ENCODE results near the gene ZNF148. TPM values are rescaled to one million over a fixed set of nuclear protein-coding genes. Genes with fewer than 3 reads are reported as not detected.

ZNF148 gene
- total RNA-seq, 1 experiment from 2014 or later = 19.7 TPM

DNA sequence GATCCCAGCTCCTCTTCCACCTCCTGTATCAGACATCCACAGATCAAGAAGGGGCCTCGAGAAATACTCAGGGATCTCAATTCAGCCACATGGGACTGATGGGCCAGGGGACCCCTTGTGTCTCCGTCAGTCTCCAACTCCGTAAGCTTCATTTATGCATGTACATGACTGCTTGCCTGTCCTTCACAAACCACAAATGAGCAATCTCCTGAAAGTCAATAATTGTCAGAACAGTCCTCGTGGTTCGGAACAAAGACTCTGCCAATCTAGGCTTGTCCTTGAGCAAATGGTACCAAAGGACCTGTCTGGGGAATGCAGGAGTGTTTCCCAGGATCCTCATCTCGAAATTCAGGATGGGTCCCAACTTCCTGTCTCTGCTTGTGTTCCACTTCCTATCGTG, 183.4 kb downstream of the ZNF148 start:
- ChIA-PET POLR2A (interaction anchor here (0.6 kb wide), 1 partner anchor 38 kb away, joined by 3 read pairs; no protein-coding TSS in a partner anchor), CTCF (interaction anchor here (0.6 to 2.3 kb wide), 9 partner anchors 10 to 235 kb away, joined by 3 to 13 read pairs (median 4); no protein-coding TSS in a partner anchor)
- peaks cover 28% of the 10 kb centered on the region for H3K36me3 Mint-ChIP-seq
- H3K27ac Mint-ChIP-seq = peak overlapping the region; percentile 96
- peaks cover 58% of the 10 kb centered on the region for H3K4me1 Mint-ChIP-seq
- TF ChIP-seq MYBL2 (CRISPR knock-in tag; IDR thresholded peaks at IDR 0.05) (no peak), TEAD1 (CRISPR knock-in tag; IDR thresholded peaks at IDR 0.05) (no peak)
- H3K27me3 Mint-ChIP-seq (ENCODE audit: low read depth) = no peaks in the 10 kb centered on the region
- no peak for DNase-seq (ENCODE audit: low spot score)
- H3K4me3 Mint-ChIP-seq = no peak overlapping the region
- peaks cover 12% of the 10 kb centered on the region for H3K9me3 Mint-ChIP-seq
- no peak for ATAC-seq

DNA sequence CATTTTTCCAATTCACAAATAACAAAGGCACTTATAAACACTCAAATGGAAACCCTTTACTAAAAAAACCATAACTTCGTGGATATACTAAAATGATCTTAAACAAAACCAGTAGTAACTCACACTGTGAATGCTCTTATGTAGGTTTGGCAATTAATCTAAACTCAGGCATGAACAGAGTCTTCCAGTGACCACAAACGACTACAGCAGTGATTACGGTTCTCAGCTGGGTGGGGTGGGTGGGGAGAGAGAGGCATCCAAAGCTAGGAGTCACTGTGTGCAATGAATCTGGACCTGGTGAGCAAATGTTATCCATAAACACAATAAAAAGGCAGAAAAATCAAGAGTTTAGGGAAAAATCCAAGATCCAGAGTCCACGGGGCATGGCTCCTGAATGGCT, 183.9 kb downstream of the ZNF148 start:
- Mint-ChIP-seq H3K27ac (no peak overlapping the region; the same call in 1 of the 2 replicates), H3K4me1 (peaks cover 62% of the 10 kb centered on the region), H3K4me3 (no peak overlapping the region), H3K36me3 (peaks cover 28% of the 10 kb centered on the region), H3K27me3 (ENCODE audit: low read depth) (no peaks in the 10 kb centered on the region), H3K9me3 (peaks cover 12% of the 10 kb centered on the region)
- ATAC-seq = no peak
- DNase-seq (ENCODE audit: low spot score) = no peak
- ChIA-PET CTCF (interaction anchor here (0.8 to 1.4 kb wide), 4 partner anchors 15 to 236 kb away, joined by 3 to 5 read pairs (median 4); no protein-coding TSS in a partner anchor), POLR2A (interaction anchor here (0.6 kb wide), 1 partner anchor 38 kb away, joined by 3 read pairs; no protein-coding TSS in a partner anchor)
- no peak for TF ChIP-seq MXD4 (CRISPR knock-in tag; IDR thresholded peaks at IDR 0.05; ENCODE audit: borderline replicate concordance)
- TF ChIP-seq ZNF138 (CRISPR knock-in tag; conservative IDR thresholded peaks at IDR 0.05) = no peak
- TF ChIP-seq ZNF671 (CRISPR knock-in tag; IDR thresholded peaks at IDR 0.05) = no peak
- TF ChIP-seq ESRRA (CRISPR knock-in tag; IDR thresholded peaks at IDR 0.05; ENCODE audit: borderline replicate concordance) = no peak

DNA sequence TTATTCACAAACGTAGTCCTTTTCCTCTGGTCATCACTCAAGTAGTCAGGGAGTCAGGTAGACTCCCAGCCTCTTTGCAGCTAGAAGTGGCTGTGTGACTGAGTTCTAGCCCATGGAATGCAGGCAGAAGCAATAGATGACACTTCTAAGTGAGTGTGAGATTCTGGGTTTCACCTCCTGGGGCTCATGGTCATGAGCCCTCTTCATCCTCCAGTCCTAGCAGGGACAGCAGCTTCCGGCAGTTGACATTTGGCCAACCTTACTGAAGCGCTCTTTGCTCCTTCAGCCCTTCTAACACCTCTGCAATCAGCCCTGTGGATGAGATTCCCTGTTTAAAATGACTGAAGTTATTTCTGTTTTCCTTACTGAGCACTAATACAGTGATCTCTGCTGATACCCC, 184.3 kb downstream of the ZNF148 start:
- Mint-ChIP-seq H3K27ac (no peak overlapping the region; the same call in 1 of the 2 replicates), H3K27me3 (ENCODE audit: low read depth) (no peaks in the 10 kb centered on the region), H3K4me3 (no peak overlapping the region), H3K9me3 (peaks cover 12% of the 10 kb centered on the region), H3K36me3 (peaks cover 28% of the 10 kb centered on the region), H3K4me1 (peaks cover 62% of the 10 kb centered on the region)
- CTCF ChIA-PET = interaction anchor here (0.5 kb wide), 1 partner anchor 262 kb away, joined by 3 read pairs; no protein-coding TSS in a partner anchor
- DNase-seq (ENCODE audit: low spot score) (no peak), ATAC-seq (no peak)
- TF ChIP-seq, protein P1, sequence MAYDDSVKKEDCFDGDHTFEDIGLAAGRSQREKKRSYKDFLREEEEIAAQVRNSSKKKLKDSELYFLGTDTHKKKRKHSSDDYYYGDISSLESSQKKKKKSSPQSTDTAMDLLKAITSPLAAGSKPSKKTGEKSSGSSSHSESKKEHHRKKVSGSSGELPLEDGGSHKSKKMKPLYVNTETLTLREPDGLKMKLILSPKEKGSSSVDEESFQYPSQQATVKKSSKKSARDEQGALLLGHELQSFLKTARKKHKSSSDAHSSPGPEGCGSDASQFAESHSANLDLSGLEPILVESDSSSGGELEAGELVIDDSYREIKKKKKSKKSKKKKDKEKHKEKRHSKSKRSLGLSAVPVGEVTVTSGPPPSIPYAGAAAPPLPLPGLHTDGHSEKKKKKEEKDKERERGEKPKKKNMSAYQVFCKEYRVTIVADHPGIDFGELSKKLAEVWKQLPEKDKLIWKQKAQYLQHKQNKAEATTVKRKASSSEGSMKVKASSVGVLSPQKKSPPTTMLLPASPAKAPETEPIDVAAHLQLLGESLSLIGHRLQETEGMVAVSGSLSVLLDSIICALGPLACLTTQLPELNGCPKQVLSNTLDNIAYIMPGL (CRISPR knock-in tag; IDR thresholded peaks at IDR 0.05) = no peak
- TF ChIP-seq RORB (CRISPR knock-in tag; IDR thresholded peaks at IDR 0.05) = no peak
- TF ChIP-seq FOXK1 (CRISPR knock-in tag; IDR thresholded peaks at IDR 0.05) = no peak
- no peak for TF ChIP-seq ZBTB21 (CRISPR knock-in tag; IDR thresholded peaks at IDR 0.05; ENCODE audit: borderline replicate concordance)
- TF ChIP-seq, protein P2, sequence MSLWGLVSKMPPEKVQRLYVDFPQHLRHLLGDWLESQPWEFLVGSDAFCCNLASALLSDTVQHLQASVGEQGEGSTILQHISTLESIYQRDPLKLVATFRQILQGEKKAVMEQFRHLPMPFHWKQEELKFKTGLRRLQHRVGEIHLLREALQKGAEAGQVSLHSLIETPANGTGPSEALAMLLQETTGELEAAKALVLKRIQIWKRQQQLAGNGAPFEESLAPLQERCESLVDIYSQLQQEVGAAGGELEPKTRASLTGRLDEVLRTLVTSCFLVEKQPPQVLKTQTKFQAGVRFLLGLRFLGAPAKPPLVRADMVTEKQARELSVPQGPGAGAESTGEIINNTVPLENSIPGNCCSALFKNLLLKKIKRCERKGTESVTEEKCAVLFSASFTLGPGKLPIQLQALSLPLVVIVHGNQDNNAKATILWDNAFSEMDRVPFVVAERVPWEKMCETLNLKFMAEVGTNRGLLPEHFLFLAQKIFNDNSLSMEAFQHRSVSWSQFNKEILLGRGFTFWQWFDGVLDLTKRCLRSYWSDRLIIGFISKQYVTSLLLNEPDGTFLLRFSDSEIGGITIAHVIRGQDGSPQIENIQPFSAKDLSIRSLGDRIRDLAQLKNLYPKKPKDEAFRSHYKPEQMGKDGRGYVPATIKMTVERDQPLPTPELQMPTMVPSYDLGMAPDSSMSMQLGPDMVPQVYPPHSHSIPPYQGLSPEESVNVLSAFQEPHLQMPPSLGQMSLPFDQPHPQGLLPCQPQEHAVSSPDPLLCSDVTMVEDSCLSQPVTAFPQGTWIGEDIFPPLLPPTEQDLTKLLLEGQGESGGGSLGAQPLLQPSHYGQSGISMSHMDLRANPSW (CRISPR knock-in tag; conservative IDR thresholded peaks at IDR 0.05; ENCODE audit: low read depth) = no peak
- TF ChIP-seq ARID4B (CRISPR knock-in tag; IDR thresholded peaks at IDR 0.05; ENCODE audit: borderline replicate concordance) = no peak
- TF ChIP-seq CBFB (CRISPR knock-in tag; IDR thresholded peaks at IDR 0.05; ENCODE audit: low read depth) = no peak
- no peak for TF ChIP-seq EMX1 (CRISPR knock-in tag; IDR thresholded peaks at IDR 0.05)
- TF ChIP-seq HMGA2 (CRISPR knock-in tag; IDR thresholded peaks at IDR 0.05) = no peak
- no peak for TF ChIP-seq MYBL2 (CRISPR knock-in tag; IDR thresholded peaks at IDR 0.05)
- no peak for TF ChIP-seq IRF2 (CRISPR knock-in tag; IDR thresholded peaks at IDR 0.05; ENCODE audit: borderline replicate concordance, low read depth)
- POLR2A ChIA-PET = no interaction called here
